SKM-1 treated with dmso at 0.1 percent for 144 hours (cell line): ENCODE results near the gene ENO4.

Experiments
- DNase-seq: peaks from one replicate; lab custom pipeline; 2025; ENCODE audit not compliant: unreplicated experiment; lab: John Stamatoyannopoulos, UW

ENO4 gene

GRCh38 chr10:116866987-116867595 is 17.8 kb downstream of the ENO4 start:
- no peak for DNase-seq

GRCh38 chr10:116868198-116868676 is 18.9 kb downstream of the ENO4 start:
- DNase-seq, result no peak

- no peak for DNase-seq
These were observed 19.4 kb downstream of the ENO4 start for GRCh38 chr10:116868722-116869121.

GRCh38 chr10:116870949-116871348 is 21.6 kb downstream of the ENO4 start:
- DNase-seq, result no peak

- DNase-seq, result no peak
These were observed 23.8 kb downstream of the ENO4 start for GRCh38 chr10:116873134-116873533.

GRCh38 chr10:116875897-116876296 is 26.6 kb downstream of the ENO4 start:
- DNase-seq, result no peak

- DNase-seq, result no peak
These were observed 28.1 kb downstream of the ENO4 start for GRCh38 chr10:116877391-116877790.

- no peak for DNase-seq
These were observed 28.8 kb downstream of the ENO4 start for GRCh38 chr10:116878123-116878522.

GRCh38 chr10:116879817-116880216 is 30.5 kb downstream of the ENO4 start:
- no peak for DNase-seq

- DNase-seq, result no peak
These were observed 31.6 kb downstream of the ENO4 start for GRCh38 chr10:116880716-116881482.

GRCh38 chr10:116882639-116883038 is 33.3 kb downstream of the ENO4 start:
- no peak for DNase-seq

GRCh38 chr10:116886772-116887171 is 37.5 kb downstream of the ENO4 start:
- DNase-seq, result no peak

GRCh38 chr10:116888380-116889055 is 39.2 kb downstream of the ENO4 start:
- DNase-seq, result no peak

GRCh38 chr10:116889066-116889465 is 39.8 kb downstream of the ENO4 start:
- DNase-seq, result no peak

- no peak for DNase-seq
These were observed 41.9 kb downstream of the ENO4 start for GRCh38 chr10:116891208-116891607.

GRCh38 chr10:116892907-116893685 is 43.8 kb downstream of the ENO4 start:
- no peak for DNase-seq

- no peak for DNase-seq
These were observed 44.4 kb downstream of the ENO4 start for GRCh38 chr10:116893686-116894037.

- no peak for DNase-seq
These were observed 50.3 kb downstream of the ENO4 start for GRCh38 chr10:116899626-116900025.

GRCh38 chr10:116905845-116906210 is 56.5 kb downstream of the ENO4 start:
- no peak for DNase-seq

GRCh38 chr10:116907245-116907987 is 58.1 kb downstream of the ENO4 start:
- no peak for DNase-seq

GRCh38 chr10:116909307-116909706 is 60.0 kb downstream of the ENO4 start:
- DNase-seq, result no peak
